AG04449 (cell line): ENCODE results near the gene RBMS3.

Source experiments
- CTCF ChIA-PET: fragments of 350-600 bp; formaldehyde crosslinking; extraction: SDS; loops from one replicate; lab custom pipeline; 2021; ENCODE audit warnings: antibody characterized with exemption; lab: Yijun Ruan, JAX
- POLR2A ChIA-PET: fragments of 400-600, 350-600 bp; formaldehyde crosslinking; extraction: SDS; loops from one replicate; lab custom pipeline; 2020; ENCODE audit warnings: antibody characterized with exemption, inconsistent platforms; lab: Yijun Ruan, JAX
- DNase-seq: peaks from one replicate; pipeline ENCODE4 v3.0.0-alpha.2; 2010; ENCODE audit warnings: low read depth, low spot score
- H3K4me3 ChIP-seq: 2 replicates; pipeline ENCODE4 v1.5.1; 2011; ENCODE audit warnings: low read depth, mild to moderate bottlenecking, control low read depth, low read length
- CTCF ChIP-seq: IDR thresholded peaks from one replicate; pipeline ENCODE4 v1.5.1; 2011; ENCODE audit warnings: mild to moderate bottlenecking, moderate library complexity, low read length, control low read depth, inconsistent platforms; ENCODE audit not compliant: insufficient read depth; ENCODE audit errors: missing control alignments

The RBMS3 gene

GRCh38 chr3:29241855-29242254 lies 39.0 kb upstream of the RBMS3 start:
- no peak for DNase-seq
- H3K4me3 ChIP-seq: no peak overlapping the region
- TF ChIP-seq CTCF: no peak
- ChIA-PET POLR2A (no interaction called here), CTCF (interaction anchor here (0.5 kb wide), 1 partner anchor 16 kb away, joined by 3 read pairs; no protein-coding TSS in a partner anchor)

GRCh38 chr3:29242296-29242695 lies 38.6 kb upstream of the RBMS3 start:
- CTCF ChIA-PET: no interaction called here
- DNase-seq: no peak
- no peak overlapping the region for H3K4me3 ChIP-seq
- TF ChIP-seq CTCF: no peak
- POLR2A ChIA-PET: no interaction called here

- ChIA-PET POLR2A (no interaction called here), CTCF (no interaction called here)
- TF ChIP-seq CTCF: no peak
- no peak for DNase-seq
- H3K4me3 ChIP-seq: no peak overlapping the region
These were observed 35.4 kb upstream of the RBMS3 start for GRCh38 chr3:29245441-29245840.

GRCh38 chr3:29247088-29247745 lies 33.7 kb upstream of the RBMS3 start:
- no peak for TF ChIP-seq CTCF
- no peak for DNase-seq
- H3K4me3 ChIP-seq: no peak overlapping the region
- ChIA-PET CTCF (interaction anchor here (0.5 kb wide), 1 partner anchor 9 kb away, joined by 3 read pairs; no protein-coding TSS in a partner anchor), POLR2A (no interaction called here)

- POLR2A ChIA-PET: no interaction called here
These were observed 31.0 kb upstream of the RBMS3 start for GRCh38 chr3:29249829-29250345.

More at GRCh38 chr3:29249829-29250345, 31.0 kb upstream of the RBMS3 start:
- CTCF ChIA-PET: no interaction called here
- no peak for DNase-seq
- TF ChIP-seq CTCF: no peak
- H3K4me3 ChIP-seq: no peak overlapping the region
